HG03558 (cell line): ENCODE data around the gene THSD7B.
"Not testable (repeated sequence)": the region's sequence is repeated elsewhere in the genome, so short reads cannot be mapped to it uniquely, and the experiment has no call there.

Source experiments
- ATAC-seq: cut with Tn5 transposase; IDR thresholded peaks from one replicate; pipeline ENCODE4 v1.9.1; 2021; ENCODE audit warnings: moderate number of reproducible peaks; ENCODE audit not compliant: unreplicated experiment; ENCODE audit errors: extremely low read depth

The THSD7B gene

GRCh38 chr2:136765256-136766072 lies at the start of gene THSD7B:
THSD7B (plus strand) TSS chr2:136765545; CDS start chr2:136882179, 116,634 bp downstream.
- no peak for ATAC-seq

- no peak for ATAC-seq
These were observed 47.1 kb upstream of the THSD7B start for GRCh38 chr2:136718273-136718672.

GRCh38 chr2:136727973-136728699 lies 37.2 kb upstream of the THSD7B start:
- no peak for ATAC-seq

- no peak for ATAC-seq
These were observed 29.1 kb upstream of the THSD7B start for GRCh38 chr2:136736236-136736635.

GRCh38 chr2:136738044-136738443 lies 27.3 kb upstream of the THSD7B start:
- no peak for ATAC-seq

- no peak for ATAC-seq
These were observed 23.9 kb upstream of the THSD7B start for GRCh38 chr2:136741471-136741870.

GRCh38 chr2:136750065-136750464 lies 15.3 kb upstream of the THSD7B start:
- ATAC-seq = no peak

GRCh38 chr2:136751406-136751805 lies 13.9 kb upstream of the THSD7B start:
- ATAC-seq = no peak

- ATAC-seq = not testable (repeated sequence)
These were observed 6.8 kb upstream of the THSD7B start for GRCh38 chr2:136758504-136758903.

GRCh38 chr2:136764452-136765255 lies 691 bp upstream of the THSD7B start:
- no peak for ATAC-seq

- ATAC-seq = no peak
These were observed 694 bp downstream of the THSD7B start for GRCh38 chr2:136766073-136766404.

- no peak for ATAC-seq
These were observed 1.7 kb downstream of the THSD7B start for GRCh38 chr2:136767030-136767429.

- ATAC-seq = no peak
These were observed 4.5 kb downstream of the THSD7B start for GRCh38 chr2:136769871-136770270.

GRCh38 chr2:136770384-136770783 lies 5.0 kb downstream of the THSD7B start:
- ATAC-seq = no peak

GRCh38 chr2:136777391-136777790 lies 12.0 kb downstream of the THSD7B start:
- no peak for ATAC-seq

GRCh38 chr2:136783856-136784255 lies 18.5 kb downstream of the THSD7B start:
- no peak for ATAC-seq

- ATAC-seq = no peak
These were observed 19.9 kb downstream of the THSD7B start for GRCh38 chr2:136785215-136785614.

- ATAC-seq = no peak
These were observed 22.6 kb downstream of the THSD7B start for GRCh38 chr2:136787970-136788369.

GRCh38 chr2:136796339-136796738 lies 31.0 kb downstream of the THSD7B start:
- no peak for ATAC-seq

GRCh38 chr2:136798766-136799165 lies 33.4 kb downstream of the THSD7B start:
- no peak for ATAC-seq

- ATAC-seq = no peak
These were observed 36.3 kb downstream of the THSD7B start for GRCh38 chr2:136801661-136802060.
